WTC11 (cell line): ENCODE measurements around the gene MEGF11. TPM values are rescaled to one million over a fixed set of nuclear protein-coding genes. Genes with fewer than 3 reads are reported as not detected.

Experiments
- ATAC-seq: fragments of 200-7000 bp; cut with Tn5 transposase; 2 replicates; pipeline ENCODE4 v1.10.0; 2021; ENCODE audit warnings: mild to moderate bottlenecking, moderate library complexity
- CTCF ChIA-PET: fragments of 300-600 bp; sonication (Branson Sonifier 250); formaldehyde crosslinking; loops from one replicate; lab custom pipeline; 2021; ENCODE audit warnings: antibody characterized with exemption; lab: Charles Lee
- POLR2A ChIA-PET: fragments of 350-600 bp; sonication (Branson Sonifier 250); formaldehyde crosslinking; loops from one replicate; lab custom pipeline; 2021; ENCODE audit warnings: antibody characterized with exemption; lab: Charles Lee
- DNase-seq: peaks from one replicate; pipeline ENCODE4 v3.0.0; 2021; ENCODE audit warnings: low spot score
- H3K27ac Mint-ChIP-seq: 2 replicates; pipeline ENCODE4 v1.8.0; 2021; ENCODE audit warnings: mixed read lengths
- H3K27me3 Mint-ChIP-seq: 2 replicates; pipeline ENCODE4 v1.8.0; 2021; ENCODE audit warnings: low read depth, mild to moderate bottlenecking, moderate library complexity, mixed read lengths
- H3K36me3 Mint-ChIP-seq: 2 replicates; pipeline ENCODE4 v1.8.0; 2021; ENCODE audit warnings: mixed read lengths
- H3K4me1 Mint-ChIP-seq: 2 replicates; pipeline ENCODE4 v1.8.0; 2022; ENCODE audit warnings: mixed read lengths
- H3K4me3 Mint-ChIP-seq: 2 replicates; pipeline ENCODE4 v1.8.0; 2021; ENCODE audit warnings: mild to moderate bottlenecking, moderate library complexity, mixed read lengths
- H3K9me3 Mint-ChIP-seq: 2 replicates; pipeline ENCODE4 v1.8.0; 2021; ENCODE audit warnings: mixed read lengths
- AR ChIP-seq: fragments of 250-450 bp; sonication (Bioruptor Pico); IDR thresholded peaks from 2 replicates; pipeline ENCODE4 v1.9.0; 2021; ENCODE audit warnings: mild to moderate bottlenecking
- ARID4B ChIP-seq: sonication (generic); formaldehyde crosslinking; IDR thresholded peaks from 2 replicates; pipeline ENCODE4 v1.8.0; 2023; ENCODE audit warnings: missing genetic modification reagents, mild to moderate bottlenecking, borderline replicate concordance
- CDX4 ChIP-seq: fragments of 250-450 bp; sonication (Bioruptor Pico); IDR thresholded peaks from 2 replicates; pipeline ENCODE4 v1.9.0; 2021; ENCODE audit warnings: moderate library complexity, mild to moderate bottlenecking, inconsistent platforms, borderline replicate concordance
- CREM ChIP-seq: sonication (generic); formaldehyde crosslinking; IDR thresholded peaks from 2 replicates; pipeline ENCODE4 v1.8.1; 2022; ENCODE audit warnings: mild to moderate bottlenecking, missing genetic modification reagents, moderate library complexity
- E2F5 ChIP-seq: sonication (generic); formaldehyde crosslinking; IDR thresholded peaks from 2 replicates; pipeline ENCODE4 v1.8.1; 2022; ENCODE audit warnings: mild to moderate bottlenecking, moderate library complexity, missing genetic modification reagents
- FOXP1 ChIP-seq: sonication (generic); formaldehyde crosslinking; IDR thresholded peaks from 2 replicates; pipeline ENCODE4 v1.8.0; 2022; ENCODE audit warnings: missing genetic modification reagents, mild to moderate bottlenecking, moderate library complexity, borderline replicate concordance
- GABPB1 ChIP-seq: sonication (generic); formaldehyde crosslinking; IDR thresholded peaks from 2 replicates; pipeline ENCODE4 v1.8.1; 2023; ENCODE audit warnings: mild to moderate bottlenecking, missing genetic modification reagents
- GTF2I ChIP-seq: fragments of 250-450 bp; sonication (Bioruptor Pico); conservative IDR thresholded peaks from 2 replicates; pipeline ENCODE4 v1.4.0; 2021; ENCODE audit warnings: mild to moderate bottlenecking
- HMGXB4 ChIP-seq: sonication (generic); formaldehyde crosslinking; IDR thresholded peaks from 2 replicates; pipeline ENCODE4 v1.8.1; 2023; ENCODE audit warnings: mild to moderate bottlenecking, moderate library complexity, missing genetic modification reagents
- IRF2 ChIP-seq: sonication (generic); formaldehyde crosslinking; IDR thresholded peaks from 2 replicates; pipeline ENCODE4 v1.8.0; 2022; ENCODE audit warnings: low read depth, missing genetic modification reagents, borderline replicate concordance
- JUN ChIP-seq: sonication (generic); formaldehyde crosslinking; IDR thresholded peaks from 2 replicates; pipeline ENCODE4 v1.8.0; 2023; ENCODE audit warnings: mild to moderate bottlenecking, missing genetic modification reagents
- MXD4 ChIP-seq: fragments of 250-450 bp; sonication (Bioruptor Pico); IDR thresholded peaks from 2 replicates; pipeline ENCODE4 v1.8.0; 2021; ENCODE audit warnings: mild to moderate bottlenecking, moderate library complexity, borderline replicate concordance
- MYBL2 ChIP-seq: sonication (generic); formaldehyde crosslinking; IDR thresholded peaks from 2 replicates; pipeline ENCODE4 v1.8.1; 2023; ENCODE audit warnings: mild to moderate bottlenecking, moderate library complexity, missing genetic modification reagents
- NFE2L1 ChIP-seq: sonication (generic); formaldehyde crosslinking; IDR thresholded peaks from 2 replicates; pipeline ENCODE4 v1.8.1; 2023; ENCODE audit warnings: missing genetic modification reagents
- NR3C1 ChIP-seq: sonication (generic); formaldehyde crosslinking; conservative IDR thresholded peaks from 2 replicates; pipeline ENCODE4 v1.8.1; 2023; ENCODE audit warnings: low read depth, mild to moderate bottlenecking, missing genetic modification reagents
- OVOL2 ChIP-seq: fragments of 250-450 bp; sonication (Bioruptor Pico); IDR thresholded peaks from 2 replicates; pipeline ENCODE4 v1.9.0; 2021; ENCODE audit warnings: mild to moderate bottlenecking, borderline replicate concordance
- SP1 ChIP-seq: sonication (generic); formaldehyde crosslinking; conservative IDR thresholded peaks from 2 replicates; pipeline ENCODE4 v1.8.1; 2022; ENCODE audit warnings: missing genetic modification reagents
- ZNF121 ChIP-seq: sonication (generic); formaldehyde crosslinking; IDR thresholded peaks from 2 replicates; pipeline ENCODE4 v1.8.0; 2023; ENCODE audit warnings: missing genetic modification reagents
- ZNF232 ChIP-seq: sonication (generic); formaldehyde crosslinking; IDR thresholded peaks from 2 replicates; pipeline ENCODE4 v1.8.0; 2022; ENCODE audit warnings: mild to moderate bottlenecking, missing genetic modification reagents
- ZNF317 ChIP-seq: sonication (generic); formaldehyde crosslinking; IDR thresholded peaks from 2 replicates; pipeline ENCODE4 v1.8.1; 2023; ENCODE audit warnings: low read depth, mild to moderate bottlenecking, moderate library complexity, missing genetic modification reagents, borderline replicate concordance
- ZSCAN18 ChIP-seq: fragments of 250-450 bp; sonication (Bioruptor Pico); IDR thresholded peaks from 2 replicates; pipeline ENCODE4 v2.1.2; 2022; ENCODE audit warnings: mild to moderate bottlenecking, moderate library complexity
- total RNA-seq: library from RNA; stranded (reverse); gene quantifications from 3 replicates; pipeline ENCODE4 v1.2.3, GENCODE V29; 2021

MEGF11 gene
- total RNA-seq, 1 experiment from 2014 or later = 3.3 TPM

GRCh38 chr15:66153549-66154415 is 99.8 kb downstream of the MEGF11 start:
- Mint-ChIP-seq H3K27ac (no peak overlapping the region), H3K27me3 (no peaks in the 10 kb centered on the region)
- POLR2A ChIA-PET = no interaction called here
- TF ChIP-seq E2F5 (CRISPR knock-in tag) = no peak
- TF ChIP-seq JUN (CRISPR knock-in tag) = no peak
- no peak for TF ChIP-seq FOXP1
- no peak for TF ChIP-seq CDX4
- TF ChIP-seq ZNF121 (CRISPR knock-in tag) = no peak
- TF ChIP-seq AR (CRISPR knock-in tag) = no peak
- no peak for TF ChIP-seq HMGXB4
- TF ChIP-seq, all 79 proteins: peak for 0
- Mint-ChIP-seq H3K4me1 (peaks cover 14% of the 10 kb centered on the region), H3K9me3 (no peaks in the 10 kb centered on the region), H3K4me3 (no peak overlapping the region), H3K36me3 (no peaks in the 10 kb centered on the region)
- CTCF ChIA-PET = interaction anchor here (0.6 kb wide), 1 partner anchor 144 kb away, joined by 4 read pairs; no protein-coding TSS in a partner anchor
- DNase-seq (no peak), ATAC-seq (no peak)

- TF ChIP-seq ZNF232 (CRISPR knock-in tag) (no peak), NFE2L1 (no peak), ZSCAN18 (CRISPR knock-in tag) (no peak), SP1 (no peak), GTF2I (CRISPR knock-in tag) (no peak), ZNF317 (CRISPR knock-in tag) (no peak), MYBL2 (CRISPR knock-in tag) (no peak), GABPB1 (CRISPR knock-in tag) (no peak), NR3C1 (no peak), CREM (CRISPR knock-in tag) (no peak), MXD4 (CRISPR knock-in tag) (no peak), IRF2 (CRISPR knock-in tag) (no peak), ARID4B (no peak), OVOL2 (CRISPR knock-in tag) (no peak)
- POLR2A ChIA-PET = no interaction called here
- H3K4me3 Mint-ChIP-seq = no peak overlapping the region
- ATAC-seq (no peak), DNase-seq (no peak)
- H3K9me3 Mint-ChIP-seq = no peaks in the 10 kb centered on the region
- no peaks in the 10 kb centered on the region for H3K27me3 Mint-ChIP-seq
- H3K27ac Mint-ChIP-seq = no peak overlapping the region
- CTCF ChIA-PET = interaction anchor here (0.8 to 2.0 kb wide), 12 partner anchors 10 to 557 kb away, joined by 3 to 14 read pairs (median 4); partner anchors contain the start of gene RAB11A
- peaks cover 14% of the 10 kb centered on the region for H3K4me1 Mint-ChIP-seq
- H3K36me3 Mint-ChIP-seq = no peaks in the 10 kb centered on the region
These were observed 100.9 kb downstream of the MEGF11 start for GRCh38 chr15:66152650-66153049.
